ENCODE results near the gene FGF1.

FGF1 gene

DNA sequence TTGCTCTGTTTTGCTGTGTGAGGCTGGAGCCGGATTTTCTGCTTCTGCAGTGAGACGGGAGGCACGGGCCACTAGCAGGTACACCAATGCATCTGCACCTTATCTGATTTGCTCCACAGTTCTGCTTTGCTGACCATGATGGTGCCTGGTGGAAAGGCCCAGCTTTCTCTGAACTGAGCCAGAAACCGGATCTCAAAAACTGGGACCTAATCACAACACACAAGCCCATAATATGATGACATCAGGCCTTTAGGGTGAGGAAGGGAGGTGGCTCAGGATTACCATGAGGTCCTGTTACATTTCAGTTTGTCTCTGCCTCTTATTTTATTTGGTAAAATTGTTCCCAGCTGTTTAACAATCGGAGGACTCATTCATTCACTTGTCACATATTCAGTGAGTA lies 49.8 kb downstream of the FGF1 start:
- Histone ChIP-seq H3K4me3 (ENCODE audit: low read depth, low read length) (no peak overlapping the region), H3K27me3 (no peaks in the 10 kb centered on the region), H3K36me3 (no peaks in the 10 kb centered on the region), H3K4me1 (peaks cover 16% of the 10 kb centered on the region), H3K9me3 (no peaks in the 10 kb centered on the region)
- TF ChIP-seq, protein P1, sequence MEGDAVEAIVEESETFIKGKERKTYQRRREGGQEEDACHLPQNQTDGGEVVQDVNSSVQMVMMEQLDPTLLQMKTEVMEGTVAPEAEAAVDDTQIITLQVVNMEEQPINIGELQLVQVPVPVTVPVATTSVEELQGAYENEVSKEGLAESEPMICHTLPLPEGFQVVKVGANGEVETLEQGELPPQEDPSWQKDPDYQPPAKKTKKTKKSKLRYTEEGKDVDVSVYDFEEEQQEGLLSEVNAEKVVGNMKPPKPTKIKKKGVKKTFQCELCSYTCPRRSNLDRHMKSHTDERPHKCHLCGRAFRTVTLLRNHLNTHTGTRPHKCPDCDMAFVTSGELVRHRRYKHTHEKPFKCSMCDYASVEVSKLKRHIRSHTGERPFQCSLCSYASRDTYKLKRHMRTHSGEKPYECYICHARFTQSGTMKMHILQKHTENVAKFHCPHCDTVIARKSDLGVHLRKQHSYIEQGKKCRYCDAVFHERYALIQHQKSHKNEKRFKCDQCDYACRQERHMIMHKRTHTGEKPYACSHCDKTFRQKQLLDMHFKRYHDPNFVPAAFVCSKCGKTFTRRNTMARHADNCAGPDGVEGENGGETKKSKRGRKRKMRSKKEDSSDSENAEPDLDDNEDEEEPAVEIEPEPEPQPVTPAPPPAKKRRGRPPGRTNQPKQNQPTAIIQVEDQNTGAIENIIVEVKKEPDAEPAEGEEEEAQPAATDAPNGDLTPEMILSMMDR (IDR thresholded peaks at IDR 0.05; ENCODE audit: low read depth, low read length): no peak
- peak; percentile 81 for DNase-seq

GRCh38 chr5:142634216-142635011 lies 51.5 kb downstream of the FGF1 start:
- TF ChIP-seq, protein P1 (IDR thresholded peaks at IDR 0.05; ENCODE audit: low read depth, low read length): no peak
- no peaks in the 10 kb centered on the region for H3K36me3 ChIP-seq
- peaks cover 16% of the 10 kb centered on the region for H3K4me1 ChIP-seq
- no peak for DNase-seq
- no peak overlapping the region for H3K4me3 ChIP-seq (ENCODE audit: low read depth, low read length)
- H3K9me3 ChIP-seq: no peaks in the 10 kb centered on the region
- no peaks in the 10 kb centered on the region for H3K27me3 ChIP-seq

DNA sequence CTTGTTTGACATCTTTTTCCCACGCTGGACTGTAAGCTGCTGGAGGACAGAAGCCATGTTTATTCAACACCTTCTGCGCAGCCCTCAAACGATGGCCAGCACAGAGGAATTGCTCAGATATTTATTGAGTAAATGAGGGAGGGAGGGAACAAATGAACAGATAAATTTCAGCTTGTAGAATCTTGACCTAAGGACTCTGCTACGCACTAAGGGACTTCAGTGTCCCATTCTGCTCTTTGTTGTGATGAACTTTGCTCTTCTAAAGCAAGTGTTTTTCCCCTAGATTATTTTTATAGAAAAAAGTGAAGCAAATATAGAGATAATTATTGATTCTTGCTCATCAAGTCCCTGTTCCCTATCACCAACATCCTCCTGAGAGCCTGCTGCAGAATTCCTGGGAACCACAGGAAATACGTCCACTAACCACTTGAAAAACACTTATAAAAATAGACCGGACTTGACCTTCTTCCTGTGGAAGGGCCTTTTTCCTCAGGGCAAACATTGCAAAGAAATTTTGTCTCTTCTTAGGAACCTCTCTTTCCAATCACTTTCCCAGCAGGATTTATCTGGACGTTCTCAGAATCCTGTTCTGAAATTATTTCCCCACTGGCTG lies 54.9 kb downstream of the FGF1 start:
- Histone ChIP-seq H3K4me1 (peaks cover 8% of the 10 kb centered on the region), H3K36me3 (no peaks in the 10 kb centered on the region), H3K27me3 (no peaks in the 10 kb centered on the region), H3K9me3 (no peaks in the 10 kb centered on the region), H3K4me3 (ENCODE audit: low read depth, low read length) (no peak overlapping the region)
- TF ChIP-seq, protein P1 (IDR thresholded peaks at IDR 0.05; ENCODE audit: low read depth, low read length): no peak
- no peak for DNase-seq

DNA sequence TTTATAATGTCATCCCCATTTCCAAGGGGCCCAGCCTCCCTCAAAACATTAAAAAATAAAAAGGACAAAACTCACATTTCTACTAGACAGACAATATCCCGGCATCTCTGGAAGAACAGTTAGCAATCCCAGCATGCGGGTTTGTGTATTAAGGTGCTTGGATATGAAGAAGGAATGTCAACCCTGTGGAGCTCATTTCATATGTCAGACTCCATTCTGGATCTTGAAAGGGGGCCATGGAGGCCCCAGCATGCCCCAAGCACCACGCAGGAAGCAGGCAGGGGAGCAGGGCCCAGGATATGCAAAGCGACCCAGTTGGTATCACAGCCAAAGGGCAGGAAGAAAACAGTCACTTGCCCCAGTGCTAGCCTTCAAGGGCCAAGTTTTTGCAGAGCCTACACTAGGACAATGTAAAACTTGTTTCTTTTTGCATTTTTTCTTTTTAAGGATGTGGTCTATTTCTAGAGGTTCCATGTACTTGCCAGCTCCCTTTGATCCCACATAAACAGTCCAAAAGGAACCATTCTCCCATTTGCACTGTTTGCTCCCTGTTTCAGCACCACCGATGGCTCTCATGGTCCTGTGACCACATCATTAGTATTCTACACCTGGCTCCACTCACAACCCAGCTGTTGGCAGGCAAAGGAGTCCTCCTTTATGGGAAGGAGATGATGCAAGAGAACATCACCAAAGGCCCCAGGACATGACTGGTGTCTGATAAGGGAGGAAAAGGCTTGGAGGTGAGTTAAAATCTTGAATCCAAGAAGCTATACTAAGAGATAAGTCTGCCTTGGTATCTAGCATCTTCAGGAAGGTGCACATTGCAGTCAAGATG lies 58.3 kb downstream of the FGF1 start:
- TF ChIP-seq, protein P1 (IDR thresholded peaks at IDR 0.05; ENCODE audit: low read depth, low read length): no peak
- Histone ChIP-seq H3K36me3 (no peaks in the 10 kb centered on the region), H3K4me3 (ENCODE audit: low read depth, low read length) (no peak overlapping the region), H3K27me3 (no peaks in the 10 kb centered on the region), H3K4me1 (peaks cover 4% of the 10 kb centered on the region; the same call in 1 of the 2 replicates), H3K9me3 (no peaks in the 10 kb centered on the region)
- no peak for DNase-seq

- no peaks in the 10 kb centered on the region for H3K36me3 ChIP-seq
- DNase-seq: no peak
- TF ChIP-seq, protein P1 (IDR thresholded peaks at IDR 0.05; ENCODE audit: low read depth, low read length): no peak
These were observed 59.1 kb downstream of the FGF1 start for GRCh38 chr5:142626786-142627185.

More at GRCh38 chr5:142626786-142627185, 59.1 kb downstream of the FGF1 start:
- no peak overlapping the region for H3K4me3 ChIP-seq (ENCODE audit: low read depth, low read length)
- H3K27me3 ChIP-seq: no peaks in the 10 kb centered on the region
- H3K4me1 ChIP-seq: 0 out of 2 replicates have a peak, but pooled peaks cover 4% of the 10 kb centered on the region
- H3K9me3 ChIP-seq: no peaks in the 10 kb centered on the region

Measured in BE2C (cell line).